HG02610 (cell line): ENCODE measurements around the gene INHBB.
"Not testable (repeated sequence)": the region's sequence is repeated elsewhere in the genome, so short reads cannot be mapped to it uniquely, and the experiment has no call there.

Experiments used
- ATAC-seq: cut with Tn5 transposase; IDR thresholded peaks from one replicate; pipeline ENCODE4 v1.9.1; 2021; ENCODE audit warnings: mild to moderate bottlenecking, moderate library complexity; ENCODE audit not compliant: unreplicated experiment

The INHBB gene

DNA sequence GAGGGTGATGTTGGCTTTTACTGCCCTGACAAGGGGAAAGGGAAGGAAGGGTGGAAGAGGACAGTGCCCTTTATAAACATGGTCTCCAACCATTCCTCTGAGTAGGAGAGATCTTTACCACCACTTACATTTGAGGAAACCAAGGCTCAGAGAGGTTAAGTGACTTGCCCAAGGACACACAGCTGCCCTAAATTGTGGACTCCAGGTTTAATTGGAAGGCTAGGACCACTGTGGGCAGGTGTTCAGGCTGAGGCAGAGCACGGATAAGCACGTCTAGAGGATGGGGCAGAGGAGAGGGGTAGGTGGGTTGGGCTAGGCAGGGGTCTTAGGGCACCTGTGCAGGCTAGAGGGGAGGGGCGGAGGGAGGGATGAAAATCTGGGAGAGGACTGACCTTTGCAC, 32.7 kb downstream of the INHBB start:
- ATAC-seq: no peak

DNA sequence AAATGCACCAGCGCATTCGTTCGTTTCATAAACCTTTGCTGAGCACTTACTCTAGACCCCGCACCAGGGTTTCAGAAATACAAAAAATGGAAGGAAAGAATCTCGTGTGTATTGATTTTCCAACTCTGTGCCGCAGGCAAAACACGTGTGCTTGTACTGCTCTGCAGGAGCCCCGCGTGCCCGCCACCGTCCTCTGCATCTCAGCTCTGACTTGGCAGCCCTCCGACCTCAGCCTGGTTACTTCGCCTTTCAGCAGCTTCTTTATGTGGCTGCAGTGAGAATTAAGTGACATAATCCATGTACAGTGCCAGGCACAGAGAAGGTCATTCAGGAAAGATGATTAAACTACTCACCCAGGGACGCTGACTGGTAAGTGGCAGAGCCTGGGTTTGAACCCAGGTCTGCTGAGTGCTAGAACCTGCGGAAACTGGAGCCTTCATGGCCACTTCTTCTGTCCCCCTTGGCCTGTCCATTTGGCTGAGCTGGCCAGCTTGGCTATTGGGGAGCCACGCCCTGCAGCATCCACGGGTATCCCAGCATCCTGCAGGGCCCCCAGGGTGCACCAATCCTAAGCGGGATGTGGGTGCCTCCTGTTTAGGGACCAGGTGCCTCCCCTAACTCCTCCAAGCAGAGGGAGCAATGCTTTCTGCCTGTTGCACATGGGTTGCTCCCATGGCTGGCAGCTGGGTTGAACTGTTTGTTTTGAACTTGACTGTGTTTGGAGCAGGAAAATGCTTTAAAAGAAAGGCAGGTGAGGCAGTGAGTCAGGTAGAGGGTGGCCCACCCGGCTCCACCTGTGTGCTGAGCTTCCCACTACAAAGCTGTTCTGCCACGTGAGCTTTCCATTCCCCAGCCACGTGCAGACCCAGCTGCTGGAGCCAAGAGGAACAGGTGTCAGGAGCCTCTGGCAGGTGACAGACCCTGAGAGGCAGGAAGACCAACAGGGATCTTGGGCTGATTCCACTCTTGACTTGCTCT, 34.3 kb downstream of the INHBB start:
- no peak for ATAC-seq

DNA sequence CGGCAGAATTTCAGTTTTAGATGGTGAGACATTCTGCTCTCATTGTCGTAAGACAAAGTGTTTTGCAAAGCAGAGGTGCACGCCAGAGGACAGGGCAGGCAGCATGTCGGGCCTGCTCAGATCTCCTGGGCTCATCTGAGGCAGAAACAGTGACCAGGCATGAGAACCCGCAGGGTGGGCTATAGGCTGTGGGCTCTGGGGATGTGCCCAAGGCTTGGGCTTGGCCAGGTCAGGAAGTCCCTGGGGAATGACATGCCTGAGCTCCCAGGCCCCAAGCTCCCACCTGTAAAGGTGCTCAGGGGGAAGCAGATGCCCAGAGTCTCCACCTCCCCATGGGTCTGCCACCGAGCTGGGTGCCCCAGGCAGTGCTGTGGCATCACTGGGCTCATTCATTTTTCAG, 35.3 kb downstream of the INHBB start:
- no peak for ATAC-seq

DNA sequence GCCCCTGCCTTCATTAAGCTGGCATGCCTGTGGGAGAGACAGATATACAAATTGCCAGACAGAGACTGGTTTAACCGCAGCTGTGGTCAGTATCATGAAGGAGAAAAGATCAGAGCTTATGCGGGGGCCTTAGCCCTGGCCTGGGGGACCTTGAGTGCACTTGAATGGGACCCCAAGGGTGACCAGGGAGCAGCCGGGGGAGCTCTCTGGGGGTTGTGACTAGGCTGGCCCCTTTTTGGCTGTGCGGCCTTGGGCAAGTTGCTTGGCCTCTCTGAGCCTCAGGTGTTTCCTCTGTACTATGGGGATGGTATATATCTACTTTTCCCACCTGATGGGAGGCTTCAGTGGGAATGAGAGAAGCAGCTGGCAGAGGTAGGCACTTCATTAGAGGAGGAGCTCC, 35.7 kb downstream of the INHBB start:
- ATAC-seq: no peak

DNA sequence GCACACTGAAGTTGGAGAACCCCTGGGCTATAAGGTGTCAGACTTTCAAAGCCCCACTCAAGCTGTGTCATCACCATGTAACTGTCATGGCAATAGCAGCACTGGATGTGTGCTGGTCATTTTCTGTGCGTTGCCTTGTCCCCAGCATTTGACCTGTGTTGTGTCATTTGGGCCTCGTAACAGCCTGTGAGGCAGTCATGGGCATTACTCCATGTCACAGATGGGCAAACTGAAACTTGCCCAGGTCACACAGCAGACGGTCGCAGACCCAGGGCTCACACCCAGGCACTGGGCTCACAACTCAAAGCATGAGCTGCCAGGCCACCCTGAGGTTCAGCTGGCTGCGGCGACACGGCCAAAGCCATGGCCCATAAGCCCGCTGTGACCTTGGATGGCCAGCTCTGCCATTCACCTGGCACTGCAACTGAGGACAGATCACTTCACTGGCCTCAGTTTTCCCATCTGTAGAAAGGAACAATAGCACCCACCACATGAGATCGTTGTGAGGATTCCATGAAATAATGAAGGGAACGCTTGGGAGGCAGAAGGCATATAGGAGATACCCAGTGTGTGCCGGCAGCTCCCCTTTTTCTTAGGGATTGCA, 36.7 kb downstream of the INHBB start:
- no peak for ATAC-seq

DNA sequence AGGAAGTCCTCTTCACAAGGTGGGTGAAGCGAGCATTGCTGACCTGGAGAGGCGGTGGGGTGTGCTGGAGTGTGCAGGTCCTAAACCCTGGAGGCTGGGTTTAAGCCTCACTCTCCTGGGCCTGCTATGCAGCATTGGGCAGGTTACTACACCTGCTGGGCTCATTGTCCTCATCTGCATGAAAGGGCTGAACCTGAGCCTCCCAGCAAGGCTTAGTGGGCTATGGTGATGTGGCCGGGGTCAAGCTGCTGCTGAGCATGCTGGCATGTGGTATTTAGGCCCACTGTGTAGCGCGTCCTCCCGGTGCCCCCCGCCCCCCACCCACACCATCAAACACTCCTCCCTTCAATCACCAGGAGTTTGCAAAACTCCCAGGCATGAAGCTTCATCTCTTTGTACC, 37.3 kb downstream of the INHBB start:
- ATAC-seq: no peak

DNA sequence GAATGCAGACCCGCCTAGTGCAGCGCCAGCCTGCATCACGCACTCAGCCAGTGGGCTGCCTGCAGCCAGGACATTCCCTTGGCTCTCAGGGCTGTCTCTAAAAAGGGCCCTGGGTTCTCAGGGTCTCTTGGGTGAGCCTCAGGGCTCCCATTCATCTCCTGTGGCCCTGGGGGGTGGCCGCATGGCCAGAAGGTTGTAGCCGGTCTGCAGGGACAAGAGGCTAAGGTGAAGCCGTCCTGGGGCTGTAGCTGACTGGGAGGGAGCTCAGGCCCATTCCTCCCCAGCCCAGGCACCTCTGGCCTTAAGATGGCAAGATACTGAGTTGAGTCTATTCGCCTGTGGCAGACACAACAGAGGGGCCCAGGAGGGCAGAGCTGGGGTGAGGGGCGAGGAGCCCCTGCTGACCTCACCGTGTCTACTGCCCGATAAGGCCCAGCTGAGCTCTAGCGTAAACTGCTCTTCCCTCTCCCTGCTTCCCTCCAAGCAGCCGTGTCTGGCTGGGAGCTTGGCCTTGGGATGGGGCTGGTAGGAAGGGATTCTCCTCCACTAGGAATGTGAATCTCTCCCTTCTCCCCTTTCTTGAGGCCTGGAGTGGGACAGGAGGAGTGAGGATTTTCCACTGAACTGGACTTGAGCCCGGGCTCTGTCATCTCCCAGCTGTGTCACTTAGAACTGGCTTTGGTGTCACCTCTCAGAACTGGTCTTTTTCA, 37.9 kb downstream of the INHBB start:
- ATAC-seq: no peak

DNA sequence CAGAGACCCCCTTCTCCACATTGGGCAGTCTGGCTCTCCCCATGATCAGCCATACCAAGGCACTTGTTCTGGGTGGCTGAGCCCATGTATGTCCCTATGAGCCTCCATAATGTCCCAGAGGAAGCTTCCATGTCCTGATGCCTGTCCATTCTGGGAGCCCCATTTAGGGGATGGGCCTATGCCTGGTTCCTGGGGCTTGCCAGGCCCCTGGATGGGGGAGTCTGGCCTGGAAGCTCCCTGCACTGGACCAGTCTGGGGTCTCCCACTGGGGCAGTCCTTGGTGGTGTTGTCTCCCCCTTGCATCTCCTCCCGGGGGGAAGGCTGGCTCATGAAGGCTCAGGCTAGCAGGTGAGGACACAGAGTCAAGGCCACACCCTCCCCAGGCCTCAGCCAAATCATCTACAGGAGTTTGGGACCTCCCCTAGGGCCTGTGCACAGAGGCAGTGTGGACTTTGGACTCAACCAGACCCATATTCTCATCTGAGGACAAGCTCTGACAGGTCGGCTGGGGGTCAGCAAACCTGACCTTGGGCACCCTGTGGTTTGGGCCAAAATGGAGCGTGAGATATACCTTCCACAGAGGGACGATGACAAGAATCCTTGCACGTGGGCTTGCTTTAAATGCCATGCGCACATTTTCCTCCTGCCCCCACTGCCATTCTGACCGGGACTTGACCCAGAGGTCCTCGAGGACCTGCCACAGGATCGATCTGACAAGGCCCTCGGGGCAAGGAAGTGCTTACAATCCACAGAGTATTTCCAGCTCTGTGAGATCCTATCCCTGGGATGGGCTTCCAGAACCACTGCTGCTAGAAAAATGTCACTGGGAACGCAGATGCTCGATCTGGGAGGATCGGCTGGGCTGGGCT, 38.8 kb downstream of the INHBB start:
- no peak for ATAC-seq

DNA sequence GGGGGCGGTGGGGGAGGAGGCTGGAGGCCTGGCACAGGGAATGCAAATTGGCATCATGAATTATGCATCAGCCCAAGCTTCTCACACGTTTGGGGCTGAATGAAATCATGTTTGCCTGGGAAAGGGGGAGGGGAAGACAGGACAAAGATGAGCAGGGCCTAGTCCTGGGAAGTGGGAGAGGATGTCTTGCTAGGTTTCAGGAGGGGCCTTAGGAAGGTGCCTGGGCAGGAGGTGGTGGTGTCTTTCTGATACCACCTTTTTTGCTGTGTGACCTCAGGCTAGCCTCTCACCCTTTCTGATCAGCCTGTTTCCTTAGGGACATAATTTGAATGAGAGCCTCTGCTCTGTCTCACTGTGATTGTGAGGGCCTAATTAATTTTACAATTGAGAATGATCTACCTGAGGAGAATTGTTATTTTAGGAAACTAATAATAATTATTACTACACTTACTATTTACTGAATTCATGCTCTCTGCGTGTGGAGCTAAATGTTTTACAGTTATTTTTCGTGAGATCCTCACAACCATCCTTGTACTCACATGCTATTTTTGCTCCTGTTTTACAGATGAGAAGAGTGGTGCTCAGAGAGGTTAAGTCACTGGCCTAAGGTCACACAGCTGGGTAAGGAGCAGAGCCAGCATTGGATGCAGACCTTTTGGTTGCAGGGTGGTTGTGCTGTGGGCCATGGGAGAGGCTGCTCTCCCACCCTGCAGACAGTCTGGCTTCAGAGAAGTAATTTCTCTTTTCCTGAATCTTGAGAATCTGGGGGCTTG, 39.6 kb downstream of the INHBB start:
- no peak for ATAC-seq

DNA sequence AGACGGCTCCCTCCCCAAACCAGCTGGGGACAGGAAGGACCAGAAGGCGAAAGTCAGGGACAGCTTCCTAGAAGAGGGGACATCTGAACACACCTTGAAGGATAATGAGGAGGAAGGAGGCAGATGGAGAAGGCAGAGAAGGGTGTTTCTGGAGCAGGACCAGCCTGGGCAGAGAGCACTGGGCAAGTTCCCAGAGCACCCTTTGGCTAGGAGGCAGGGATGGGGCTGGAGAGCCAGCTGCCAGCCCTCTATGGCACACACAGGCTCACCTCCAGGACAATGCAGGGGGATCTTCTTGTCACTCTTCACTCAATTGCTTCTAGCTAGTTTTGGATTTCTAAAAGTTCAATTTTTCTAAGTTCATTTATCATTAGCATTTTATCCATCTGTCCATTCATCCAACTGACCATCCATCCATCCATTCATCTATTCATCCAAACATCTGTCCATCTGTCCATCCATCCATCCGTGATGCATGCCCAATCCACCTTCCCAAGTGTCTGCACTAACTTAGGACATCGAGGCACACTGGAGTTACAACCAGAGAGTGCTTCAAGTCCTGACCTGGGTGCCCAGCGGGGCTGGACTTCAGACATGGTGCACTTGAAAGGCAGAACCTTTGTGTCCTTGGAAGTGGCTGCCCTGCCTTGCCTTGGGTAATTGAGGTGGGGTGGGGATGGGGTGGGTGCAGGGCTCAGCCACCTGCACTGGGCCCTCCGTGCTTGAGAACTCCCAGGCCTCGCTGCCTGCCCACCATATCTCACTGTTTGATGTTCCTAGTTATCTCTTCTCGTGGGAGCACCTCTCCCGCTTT, 42.5 kb downstream of the INHBB start:
- ATAC-seq: no peak

DNA sequence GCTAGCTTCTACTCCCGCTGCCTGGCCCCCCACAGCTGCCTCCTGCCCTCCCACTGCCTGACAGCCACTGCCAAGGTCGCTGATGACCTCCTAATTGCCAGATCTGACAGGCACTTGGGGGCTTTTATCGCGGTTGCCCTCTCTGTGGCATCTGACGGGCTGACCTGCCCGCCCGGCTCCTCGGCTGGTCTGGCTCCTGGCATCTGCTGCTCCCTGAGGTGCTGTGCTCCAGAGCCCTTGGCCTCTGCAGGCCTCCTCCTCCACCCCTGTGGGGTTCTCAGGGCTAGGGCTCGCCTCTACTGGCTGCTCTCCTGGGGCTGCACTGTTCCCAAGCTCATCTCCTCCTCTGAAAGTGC, 43.1 kb downstream of the INHBB start:
- ATAC-seq: no peak

DNA sequence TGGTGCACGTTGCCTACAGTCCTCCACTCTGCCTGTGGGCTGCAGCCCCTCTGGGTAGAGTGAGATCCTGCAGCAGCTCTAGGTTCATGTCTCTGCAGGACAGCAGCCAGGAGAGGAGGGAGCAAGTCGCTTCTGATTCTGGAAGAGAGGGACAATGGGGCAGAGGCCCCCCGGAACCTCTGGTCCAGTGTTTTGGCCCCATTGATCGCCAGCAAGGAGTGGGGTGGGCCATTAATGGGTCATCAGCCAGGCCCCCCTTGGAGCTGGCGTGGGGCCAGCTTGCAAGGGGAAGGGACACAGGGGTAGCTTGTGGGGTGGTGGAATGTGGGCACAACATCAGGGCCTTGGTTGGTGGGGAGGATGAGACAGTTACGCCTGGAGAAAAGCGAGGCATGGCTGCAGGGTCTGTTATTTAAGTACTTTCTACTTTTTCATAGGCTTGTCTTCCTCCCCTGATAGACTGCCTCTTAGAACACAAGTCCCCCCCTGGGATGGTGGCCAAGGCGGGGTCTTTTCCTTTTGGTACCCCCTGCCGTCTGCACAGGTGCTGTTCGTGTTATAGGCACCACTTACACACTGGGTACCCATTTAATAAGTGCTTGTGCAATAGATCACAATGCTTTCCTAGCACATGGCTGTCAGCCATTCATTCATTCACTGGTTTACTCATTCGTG, 44.6 kb downstream of the INHBB start:
- no peak for ATAC-seq

DNA sequence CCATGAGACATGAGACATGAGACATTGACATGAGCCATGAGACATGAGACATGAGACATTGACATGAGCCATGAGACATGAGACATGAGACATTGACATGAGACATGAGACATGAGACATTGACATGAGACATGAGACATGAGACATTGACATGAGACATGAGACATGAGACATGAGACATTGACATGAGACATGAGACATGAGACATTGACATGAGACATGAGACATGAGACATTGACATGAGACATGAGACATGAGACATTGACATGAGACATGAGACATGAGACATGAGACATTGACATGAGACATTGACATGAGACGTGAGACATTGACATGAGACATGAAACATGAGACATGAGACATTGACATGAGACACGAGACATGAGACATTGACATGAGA, 45.4 kb downstream of the INHBB start:
- not testable (repeated sequence) for ATAC-seq

DNA sequence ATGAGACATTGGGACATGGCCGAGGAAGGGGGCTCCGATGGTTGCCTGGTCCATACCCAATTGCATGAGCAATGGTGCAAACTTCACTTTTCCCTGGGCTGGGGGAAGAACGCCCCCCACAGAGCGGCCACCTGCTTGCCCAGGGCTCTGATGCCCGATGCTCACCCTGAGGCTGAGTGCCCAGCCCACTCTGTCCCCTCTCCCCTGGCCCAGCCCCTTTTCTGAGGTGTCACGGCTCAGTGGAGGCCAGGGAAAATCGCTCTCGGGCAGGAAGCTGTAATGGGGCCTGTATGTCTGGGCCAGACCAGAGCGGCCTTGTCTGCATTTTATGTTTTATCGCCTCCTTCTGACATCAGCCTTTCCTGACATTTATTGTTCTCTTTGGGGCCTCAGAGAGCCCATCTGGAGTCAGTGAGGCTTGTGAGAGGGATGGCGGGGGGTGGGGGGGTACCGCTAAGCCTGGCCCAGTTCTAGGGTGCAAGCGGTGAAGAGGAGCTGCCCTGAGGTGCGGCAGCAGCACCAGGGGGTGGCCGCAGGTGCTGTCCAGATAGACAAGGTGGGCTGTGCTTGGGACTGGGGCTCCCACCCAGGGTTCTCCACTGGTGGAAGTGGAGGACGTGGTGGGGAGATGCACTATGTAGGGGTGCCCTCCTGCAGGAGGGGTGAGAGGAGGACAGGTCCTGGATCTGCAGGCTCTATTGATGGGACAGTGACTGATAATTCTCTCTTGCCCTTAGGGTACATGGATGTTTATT, 46.2 kb downstream of the INHBB start:
- ATAC-seq: no peak

DNA sequence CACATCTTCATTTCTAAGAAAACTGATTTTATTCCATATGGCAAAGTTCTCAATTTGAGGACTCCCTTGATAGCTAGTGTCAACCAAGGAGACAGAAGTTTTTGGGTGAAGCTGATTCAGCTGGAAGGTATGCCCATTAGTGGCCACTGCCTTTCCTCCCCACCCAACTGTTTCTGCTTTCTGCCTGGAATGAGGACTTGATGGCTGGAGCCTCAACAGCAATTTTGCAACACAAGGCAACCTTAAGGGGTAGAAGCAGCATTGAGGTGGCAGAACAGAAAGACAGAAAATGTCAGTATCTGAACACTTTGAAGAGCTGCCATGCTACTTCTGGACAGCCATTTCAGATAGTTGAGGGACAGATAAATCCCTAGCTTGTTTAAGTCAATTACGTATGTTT, 47.0 kb downstream of the INHBB start:
- ATAC-seq: no peak

DNA sequence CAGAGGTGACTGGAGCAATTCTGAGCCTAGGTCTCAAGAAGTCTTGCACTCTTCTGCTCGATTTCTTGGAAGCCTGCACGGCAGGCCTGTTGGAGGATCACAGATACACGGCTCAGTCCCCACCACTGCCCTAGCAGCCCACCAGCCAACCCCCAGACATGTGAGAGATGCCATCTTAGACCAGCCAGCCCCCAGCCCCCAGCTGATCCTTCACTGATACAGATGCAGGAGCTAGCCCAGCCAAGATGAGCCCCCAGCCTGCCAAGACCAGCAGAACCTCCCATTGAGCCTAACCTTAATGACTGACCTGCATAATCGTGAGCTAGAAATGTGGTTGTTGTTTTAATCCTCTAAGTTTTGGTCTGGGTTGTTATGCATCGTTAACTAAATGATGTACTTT, 47.5 kb downstream of the INHBB start:
- ATAC-seq: no peak

DNA sequence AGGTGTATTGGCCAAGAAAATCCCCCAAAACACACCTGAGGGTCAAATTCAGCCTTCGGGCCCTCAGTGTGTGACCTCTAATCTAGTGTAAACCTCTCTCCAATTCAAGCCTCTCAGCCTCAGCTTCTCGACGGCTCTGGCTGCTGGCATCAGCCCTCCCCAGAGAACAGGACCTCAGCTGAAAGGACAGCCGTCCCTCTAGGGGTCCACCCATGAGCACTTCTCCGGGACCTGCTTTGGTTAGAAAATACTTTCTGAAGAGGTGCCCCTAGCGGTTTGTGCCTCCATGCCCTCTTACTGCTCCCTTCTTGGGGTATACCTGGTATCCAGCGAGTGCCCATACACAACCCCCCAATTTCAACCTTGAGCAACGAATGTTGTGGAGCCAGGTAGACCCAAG, 48.8 kb downstream of the INHBB start:
- no peak for ATAC-seq
